ENCODE data around the gene MPO.

Gene MPO

GRCh38 chr17:58273453-58274104 lies 7.2 kb downstream of the MPO start:
- no peak for TF ChIP-seq GLIS3 (CRISPR knock-in tag; IDR thresholded peaks at IDR 0.05)
- TF ChIP-seq, protein P1, sequence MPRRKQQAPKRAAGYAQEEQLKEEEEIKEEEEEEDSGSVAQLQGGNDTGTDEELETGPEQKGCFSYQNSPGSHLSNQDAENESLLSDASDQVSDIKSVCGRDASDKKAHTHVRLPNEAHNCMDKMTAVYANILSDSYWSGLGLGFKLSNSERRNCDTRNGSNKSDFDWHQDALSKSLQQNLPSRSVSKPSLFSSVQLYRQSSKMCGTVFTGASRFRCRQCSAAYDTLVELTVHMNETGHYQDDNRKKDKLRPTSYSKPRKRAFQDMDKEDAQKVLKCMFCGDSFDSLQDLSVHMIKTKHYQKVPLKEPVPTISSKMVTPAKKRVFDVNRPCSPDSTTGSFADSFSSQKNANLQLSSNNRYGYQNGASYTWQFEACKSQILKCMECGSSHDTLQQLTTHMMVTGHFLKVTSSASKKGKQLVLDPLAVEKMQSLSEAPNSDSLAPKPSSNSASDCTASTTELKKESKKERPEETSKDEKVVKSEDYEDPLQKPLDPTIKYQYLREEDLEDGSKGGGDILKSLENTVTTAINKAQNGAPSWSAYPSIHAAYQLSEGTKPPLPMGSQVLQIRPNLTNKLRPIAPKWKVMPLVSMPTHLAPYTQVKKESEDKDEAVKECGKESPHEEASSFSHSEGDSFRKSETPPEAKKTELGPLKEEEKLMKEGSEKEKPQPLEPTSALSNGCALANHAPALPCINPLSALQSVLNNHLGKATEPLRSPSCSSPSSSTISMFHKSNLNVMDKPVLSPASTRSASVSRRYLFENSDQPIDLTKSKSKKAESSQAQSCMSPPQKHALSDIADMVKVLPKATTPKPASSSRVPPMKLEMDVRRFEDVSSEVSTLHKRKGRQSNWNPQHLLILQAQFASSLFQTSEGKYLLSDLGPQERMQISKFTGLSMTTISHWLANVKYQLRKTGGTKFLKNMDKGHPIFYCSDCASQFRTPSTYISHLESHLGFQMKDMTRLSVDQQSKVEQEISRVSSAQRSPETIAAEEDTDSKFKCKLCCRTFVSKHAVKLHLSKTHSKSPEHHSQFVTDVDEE (CRISPR knock-in tag; IDR thresholded peaks at IDR 0.05) = no peak
- TF ChIP-seq, protein P2, sequence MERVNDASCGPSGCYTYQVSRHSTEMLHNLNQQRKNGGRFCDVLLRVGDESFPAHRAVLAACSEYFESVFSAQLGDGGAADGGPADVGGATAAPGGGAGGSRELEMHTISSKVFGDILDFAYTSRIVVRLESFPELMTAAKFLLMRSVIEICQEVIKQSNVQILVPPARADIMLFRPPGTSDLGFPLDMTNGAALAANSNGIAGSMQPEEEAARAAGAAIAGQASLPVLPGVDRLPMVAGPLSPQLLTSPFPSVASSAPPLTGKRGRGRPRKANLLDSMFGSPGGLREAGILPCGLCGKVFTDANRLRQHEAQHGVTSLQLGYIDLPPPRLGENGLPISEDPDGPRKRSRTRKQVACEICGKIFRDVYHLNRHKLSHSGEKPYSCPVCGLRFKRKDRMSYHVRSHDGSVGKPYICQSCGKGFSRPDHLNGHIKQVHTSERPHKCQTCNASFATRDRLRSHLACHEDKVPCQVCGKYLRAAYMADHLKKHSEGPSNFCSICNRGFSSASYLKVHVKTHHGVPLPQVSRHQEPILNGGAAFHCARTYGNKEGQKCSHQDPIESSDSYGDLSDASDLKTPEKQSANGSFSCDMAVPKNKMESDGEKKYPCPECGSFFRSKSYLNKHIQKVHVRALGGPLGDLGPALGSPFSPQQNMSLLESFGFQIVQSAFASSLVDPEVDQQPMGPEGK (CRISPR knock-in tag; IDR thresholded peaks at IDR 0.05; ENCODE audit: borderline replicate concordance) = no peak
- TF ChIP-seq OSR1 (CRISPR knock-in tag; IDR thresholded peaks at IDR 0.05) = no peak
- TF ChIP-seq ZFP30 (CRISPR knock-in tag; IDR thresholded peaks at IDR 0.05) = no peak
- TF ChIP-seq, protein P3, sequence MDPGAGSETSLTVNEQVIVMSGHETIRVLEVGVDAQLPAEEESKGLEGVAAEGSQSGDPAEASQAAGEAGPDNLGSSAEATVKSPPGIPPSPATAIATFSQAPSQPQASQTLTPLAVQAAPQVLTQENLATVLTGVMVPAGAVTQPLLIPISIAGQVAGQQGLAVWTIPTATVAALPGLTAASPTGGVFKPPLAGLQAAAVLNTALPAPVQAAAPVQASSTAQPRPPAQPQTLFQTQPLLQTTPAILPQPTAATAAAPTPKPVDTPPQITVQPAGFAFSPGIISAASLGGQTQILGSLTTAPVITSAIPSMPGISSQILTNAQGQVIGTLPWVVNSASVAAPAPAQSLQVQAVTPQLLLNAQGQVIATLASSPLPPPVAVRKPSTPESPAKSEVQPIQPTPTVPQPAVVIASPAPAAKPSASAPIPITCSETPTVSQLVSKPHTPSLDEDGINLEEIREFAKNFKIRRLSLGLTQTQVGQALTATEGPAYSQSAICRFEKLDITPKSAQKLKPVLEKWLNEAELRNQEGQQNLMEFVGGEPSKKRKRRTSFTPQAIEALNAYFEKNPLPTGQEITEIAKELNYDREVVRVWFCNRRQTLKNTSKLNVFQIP (CRISPR knock-in tag; IDR thresholded peaks at IDR 0.05; ENCODE audit: borderline replicate concordance, low read depth) = no peak
- no peak for ATAC-seq

GRCh38 chr17:58272367-58273280 lies 8.1 kb downstream of the MPO start:
- ATAC-seq = no peak
- TF ChIP-seq, protein P4, sequence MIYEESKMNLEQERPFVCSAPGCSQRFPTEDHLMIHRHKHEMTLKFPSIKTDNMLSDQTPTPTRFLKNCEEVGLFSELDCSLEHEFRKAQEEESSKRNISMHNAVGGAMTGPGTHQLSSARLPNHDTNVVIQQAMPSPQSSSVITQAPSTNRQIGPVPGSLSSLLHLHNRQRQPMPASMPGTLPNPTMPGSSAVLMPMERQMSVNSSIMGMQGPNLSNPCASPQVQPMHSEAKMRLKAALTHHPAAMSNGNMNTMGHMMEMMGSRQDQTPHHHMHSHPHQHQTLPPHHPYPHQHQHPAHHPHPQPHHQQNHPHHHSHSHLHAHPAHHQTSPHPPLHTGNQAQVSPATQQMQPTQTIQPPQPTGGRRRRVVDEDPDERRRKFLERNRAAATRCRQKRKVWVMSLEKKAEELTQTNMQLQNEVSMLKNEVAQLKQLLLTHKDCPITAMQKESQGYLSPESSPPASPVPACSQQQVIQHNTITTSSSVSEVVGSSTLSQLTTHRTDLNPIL (CRISPR knock-in tag; IDR thresholded peaks at IDR 0.05; ENCODE audit: low read depth) = no peak
- no peak for TF ChIP-seq ZC3H10 (CRISPR knock-in tag; IDR thresholded peaks at IDR 0.05)
- TF ChIP-seq, protein P2 (CRISPR knock-in tag; IDR thresholded peaks at IDR 0.05; ENCODE audit: borderline replicate concordance) = no peak
- TF ChIP-seq, protein P1 (CRISPR knock-in tag; IDR thresholded peaks at IDR 0.05) = no peak

GRCh38 chr17:58271216-58271931 lies 9.4 kb downstream of the MPO start:
- ATAC-seq = no peak
- TF ChIP-seq, protein P4 (CRISPR knock-in tag; IDR thresholded peaks at IDR 0.05; ENCODE audit: low read depth) = no peak
- TF ChIP-seq CSRNP3 (CRISPR knock-in tag; IDR thresholded peaks at IDR 0.05) (no peak), OSR1 (CRISPR knock-in tag; IDR thresholded peaks at IDR 0.05) (no peak), ZC3H10 (CRISPR knock-in tag; IDR thresholded peaks at IDR 0.05) (no peak), ARNTL (CRISPR knock-in tag; IDR thresholded peaks at IDR 0.05; ENCODE audit: borderline replicate concordance, low read depth) (no peak), RARB (CRISPR knock-in tag; IDR thresholded peaks at IDR 0.05) (no peak), ESRRG (CRISPR knock-in tag; IDR thresholded peaks at IDR 0.05) (no peak), ZFP3 (CRISPR knock-in tag; IDR thresholded peaks at IDR 0.05) (no peak), ZNF565 (CRISPR knock-in tag; conservative IDR thresholded peaks at IDR 0.05; ENCODE audit: low read depth) (no peak)
- TF ChIP-seq, protein P2 (CRISPR knock-in tag; IDR thresholded peaks at IDR 0.05; ENCODE audit: borderline replicate concordance) = no peak

All from SK-N-SH treated with all-trans-retinoic acid at 6 μM for 48 hours (cell line).